ENCODE measurements around the gene RUBCN. TPM values are rescaled to one million over a fixed set of nuclear protein-coding genes. Genes with fewer than 3 reads are reported as not detected.

The RUBCN gene
- total RNA-seq, 4 donors from 2014 or later, result 26.9 to 44.3 (median 35.0) TPM

GRCh38 chr3:197758512-197758911 is 21.8 kb upstream of the RUBCN start:
- Histone ChIP-seq H3K27ac (no peak overlapping the region), H3K4me3 (no peak overlapping the region), H3K9me3 (no peaks in the 10 kb centered on the region), H3K27me3 (no peaks in the 10 kb centered on the region), H3K4me1 (peaks cover 0 to 15% (median 0%) of the 10 kb centered on the region in 3 donors), H3K36me3 (peaks cover 0 to 70% (median 13%) of the 10 kb centered on the region in 3 donors)
- no peak for DNase-seq
- intact Hi-C loops (cut with DNase I), result no loop called here
- TF ChIP-seq, protein P1, sequence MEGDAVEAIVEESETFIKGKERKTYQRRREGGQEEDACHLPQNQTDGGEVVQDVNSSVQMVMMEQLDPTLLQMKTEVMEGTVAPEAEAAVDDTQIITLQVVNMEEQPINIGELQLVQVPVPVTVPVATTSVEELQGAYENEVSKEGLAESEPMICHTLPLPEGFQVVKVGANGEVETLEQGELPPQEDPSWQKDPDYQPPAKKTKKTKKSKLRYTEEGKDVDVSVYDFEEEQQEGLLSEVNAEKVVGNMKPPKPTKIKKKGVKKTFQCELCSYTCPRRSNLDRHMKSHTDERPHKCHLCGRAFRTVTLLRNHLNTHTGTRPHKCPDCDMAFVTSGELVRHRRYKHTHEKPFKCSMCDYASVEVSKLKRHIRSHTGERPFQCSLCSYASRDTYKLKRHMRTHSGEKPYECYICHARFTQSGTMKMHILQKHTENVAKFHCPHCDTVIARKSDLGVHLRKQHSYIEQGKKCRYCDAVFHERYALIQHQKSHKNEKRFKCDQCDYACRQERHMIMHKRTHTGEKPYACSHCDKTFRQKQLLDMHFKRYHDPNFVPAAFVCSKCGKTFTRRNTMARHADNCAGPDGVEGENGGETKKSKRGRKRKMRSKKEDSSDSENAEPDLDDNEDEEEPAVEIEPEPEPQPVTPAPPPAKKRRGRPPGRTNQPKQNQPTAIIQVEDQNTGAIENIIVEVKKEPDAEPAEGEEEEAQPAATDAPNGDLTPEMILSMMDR (IDR thresholded peaks at IDR 0.05), result no peak
- TF ChIP-seq POLR2A (IDR thresholded peaks at IDR 0.05), result no peak
- 92 to 96% methylated on average over 4 of the region's 4 CpGs for WGBS, 2 donors

DNA sequence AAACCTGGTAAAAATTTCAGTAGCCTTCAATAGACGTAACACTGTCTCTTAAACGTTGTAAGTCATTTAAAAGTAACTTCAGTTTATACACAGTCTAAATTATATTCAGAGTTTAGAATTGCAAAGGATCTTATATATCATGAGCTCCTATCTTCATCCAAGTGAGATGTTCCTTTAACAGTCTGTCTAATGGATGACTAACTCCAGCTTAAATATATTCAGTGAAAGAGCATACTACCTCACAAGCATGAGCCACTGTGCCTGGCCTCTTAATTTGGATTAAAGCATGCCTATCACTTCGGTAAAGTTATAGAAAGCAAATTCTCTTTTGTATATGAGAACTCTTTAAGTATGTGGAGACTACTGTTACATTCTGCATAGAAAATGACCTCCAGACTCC is 20.0 kb upstream of the RUBCN start:
- WGBS, 2 donors, result 75 to 85% methylated on average over 3 of the region's 3 CpGs
- Histone ChIP-seq H3K9me3 (no peaks in the 10 kb centered on the region), H3K27me3 (no peaks in the 10 kb centered on the region), H3K4me3 (no peak overlapping the region), H3K27ac (no peak overlapping the region), H3K4me1 (peaks cover 5 to 33% (median 12%) of the 10 kb centered on the region in 3 donors), H3K36me3 (peaks cover 0 to 52% (median 7%) of the 10 kb centered on the region in 3 donors)
- DNase-seq, result no peak
- intact Hi-C loops (cut with DNase I), result no loop called here
- no peak for TF ChIP-seq POLR2A (IDR thresholded peaks at IDR 0.05)
- TF ChIP-seq, protein P1 (IDR thresholded peaks at IDR 0.05), result no peak

GRCh38 chr3:197753263-197753662 is 16.6 kb upstream of the RUBCN start:
- no peaks in the 10 kb centered on the region for H3K27me3 ChIP-seq
- no peaks in the 10 kb centered on the region for H3K9me3 ChIP-seq
- WGBS, 2 donors, result 89 to 92% methylated on average over 3 of the region's 3 CpGs
- no peak for DNase-seq
- peaks cover 0 to 18% (median 7%) of the 10 kb centered on the region in 3 donors for H3K36me3 ChIP-seq
- H3K4me3 ChIP-seq, result no peak overlapping the region
- TF ChIP-seq, protein P1 (IDR thresholded peaks at IDR 0.05), result peak in 3 of 6 experiments; percentile 2 to 26 (median 25)
- TF ChIP-seq POLR2A (IDR thresholded peaks at IDR 0.05), result no peak
- H3K4me1 ChIP-seq, result peaks cover 8 to 55% (median 17%) of the 10 kb centered on the region in 3 donors
- H3K27ac ChIP-seq, result no peak overlapping the region
- intact Hi-C loops (cut with DNase I), result no loop called here

- H3K4me3 ChIP-seq, result peak overlapping the region in 1 of 4 donors; percentile 93
- peak overlapping the region in 3 of 4 donors; percentile 5 to 96 (median 94) for H3K27ac ChIP-seq
- H3K36me3 ChIP-seq, result peaks cover 0 to 6% (median 0%) of the 10 kb centered on the region in 3 donors
- H3K9me3 ChIP-seq, result no peaks in the 10 kb centered on the region
- WGBS, 2 donors, result 73 to 86% methylated on average over 5 of the region's 5 CpGs
- no peaks in the 10 kb centered on the region for H3K27me3 ChIP-seq
- peaks cover 8 to 58% (median 17%) of the 10 kb centered on the region in 3 donors for H3K4me1 ChIP-seq
- DNase-seq, result no peak
- intact Hi-C loops (cut with DNase I), result no loop called here
- TF ChIP-seq, protein P1 (IDR thresholded peaks at IDR 0.05), result no peak
- TF ChIP-seq POLR2A (IDR thresholded peaks at IDR 0.05), result no peak
Measured at GRCh38 chr3:197752107-197752506, 15.4 kb upstream of the RUBCN start.

GRCh38 chr3:197750858-197751737 is 14.4 kb upstream of the RUBCN start:
- Histone ChIP-seq H3K36me3 (no peaks in the 10 kb centered on the region), H3K27me3 (no peaks in the 10 kb centered on the region), H3K4me1 (peaks cover 8 to 59% (median 17%) of the 10 kb centered on the region in 3 donors), H3K9me3 (no peaks in the 10 kb centered on the region), H3K4me3 (peak overlapping the region; percentile 67 to 94 (median 82)), H3K27ac (peak overlapping the region; percentile 93 to 99 (median 95))
- intact Hi-C loops (cut with DNase I), result no loop called here
- no peak for DNase-seq
- peak in 1 of 4 donors; percentile 23 for TF ChIP-seq POLR2A (IDR thresholded peaks at IDR 0.05)
- TF ChIP-seq, protein P1 (IDR thresholded peaks at IDR 0.05), result peak in 1 of 6 experiments; percentile 9
- WGBS, 2 donors, result 1 to 10% methylated on average over 29 to 36 of the region's 36 CpGs

All from esophagus squamous epithelium (tissue), 5 donors.